Thyroid gland (tissue), 4 donors: ENCODE data around the gene CCR6. TPM values are rescaled to one million over a fixed set of nuclear protein-coding genes. Genes with fewer than 3 reads are reported as not detected.

Experiments used
- DNase-seq, 2 donors: peaks; one replicate each; pipeline ENCODE4 v3.0.0-alpha.2; 2019
- H3K27ac ChIP-seq, 3 donors: fragments of 200-600 bp; sonication (generic); 1 replicate in 2 of 3; 2 replicates in 1 of 3; pipeline ENCODE4 v1.5.1; 2016 to 2019; ENCODE audit warnings: mild to moderate bottlenecking in 1 of 3, moderate library complexity in 1 of 3
- H3K27me3 ChIP-seq: fragments of 200-600 bp; sonication (generic); one replicate; pipeline ENCODE4 v1.5.1; 2019
- H3K36me3 ChIP-seq, 2 donors: fragments of 200-600 bp; sonication (generic); one replicate each; pipeline ENCODE4 v1.5.1; 2016 to 2019
- H3K4me1 ChIP-seq, 2 donors: fragments of 200-600 bp; sonication (generic); one replicate each; pipeline ENCODE4 v1.5.1; 2017 to 2019
- H3K4me3 ChIP-seq, 3 donors: fragments of 200-600 bp; sonication (generic); replicated peaks in 1 of 3; 1 replicate in 2 of 3; 2 replicates in 1 of 3; pipeline ENCODE4 v1.5.1; 2016; ENCODE audit warnings: mild to moderate bottlenecking in 1 of 3
- H3K9me3 ChIP-seq: fragments of 200-600 bp; sonication (generic); one replicate; pipeline ENCODE4 v1.5.1; 2017
- POLR2A ChIP-seq, 2 donors: fragments of 450-650 bp; IDR thresholded peaks; one replicate each; pipeline ENCODE4 v1.6.1; 2017; ENCODE audit warnings: antibody characterized with exemption in 2 of 2, mild to moderate bottlenecking in 2 of 2, moderate library complexity in 1 of 2
- WGBS, 2 donors: methylation state at CpG; one replicate each; pipeline ENCODE4 v1.1.5; 2017; 5-methylcytosine and 5-hydroxymethylcytosine counted together
- intact Hi-C: fragments of 100-400 bp; cut with DNase I; formaldehyde crosslinking; loops from one replicate; pipeline ENCODE4 v1.15.1; 2023
- total RNA-seq, 4 donors: library from RNA; depleted of rRNA; stranded (reverse); fragments of >200 nt; gene quantifications; one replicate each; pipeline ENCODE4 v1.2.3, GENCODE V29; 2016
- TF ChIP-seq, protein P1 (sequence below), 6 experiments: fragments of 200-600 bp in 3 of 6; fragments of 450-650 bp in 3 of 6; sonication (generic) in 3 of 6; IDR thresholded peaks; one replicate each; pipeline ENCODE4 v1.5.1; 2016 to 2019; ENCODE audit warnings: antibody characterized with exemption in 6 of 6, mild to moderate bottlenecking in 2 of 6, inconsistent platforms in 1 of 6, moderate library complexity in 1 of 6

Gene CCR6
- total RNA-seq, 4 donors from 2014 or later, result 0.78 TPM; not detected in 3

GRCh38 chr6:167134448-167135328 lies 11.8 kb downstream of the CCR6 start:
- Histone ChIP-seq H3K9me3 (no peaks in the 10 kb centered on the region), H3K27ac (no peak overlapping the region), H3K36me3 (no peaks in the 10 kb centered on the region), H3K27me3 (no peaks in the 10 kb centered on the region), H3K4me3 (no peak overlapping the region), H3K4me1 (peaks cover 10 to 19% of the 10 kb centered on the region in 2 donors)
- 86 to 91% methylated on average over 23 of the region's 23 CpGs for WGBS, 2 donors
- intact Hi-C loops, result no loop called here
- no peak for DNase-seq
- no peak for TF ChIP-seq POLR2A (IDR thresholded peaks at IDR 0.05)
- TF ChIP-seq, protein P1, sequence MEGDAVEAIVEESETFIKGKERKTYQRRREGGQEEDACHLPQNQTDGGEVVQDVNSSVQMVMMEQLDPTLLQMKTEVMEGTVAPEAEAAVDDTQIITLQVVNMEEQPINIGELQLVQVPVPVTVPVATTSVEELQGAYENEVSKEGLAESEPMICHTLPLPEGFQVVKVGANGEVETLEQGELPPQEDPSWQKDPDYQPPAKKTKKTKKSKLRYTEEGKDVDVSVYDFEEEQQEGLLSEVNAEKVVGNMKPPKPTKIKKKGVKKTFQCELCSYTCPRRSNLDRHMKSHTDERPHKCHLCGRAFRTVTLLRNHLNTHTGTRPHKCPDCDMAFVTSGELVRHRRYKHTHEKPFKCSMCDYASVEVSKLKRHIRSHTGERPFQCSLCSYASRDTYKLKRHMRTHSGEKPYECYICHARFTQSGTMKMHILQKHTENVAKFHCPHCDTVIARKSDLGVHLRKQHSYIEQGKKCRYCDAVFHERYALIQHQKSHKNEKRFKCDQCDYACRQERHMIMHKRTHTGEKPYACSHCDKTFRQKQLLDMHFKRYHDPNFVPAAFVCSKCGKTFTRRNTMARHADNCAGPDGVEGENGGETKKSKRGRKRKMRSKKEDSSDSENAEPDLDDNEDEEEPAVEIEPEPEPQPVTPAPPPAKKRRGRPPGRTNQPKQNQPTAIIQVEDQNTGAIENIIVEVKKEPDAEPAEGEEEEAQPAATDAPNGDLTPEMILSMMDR (IDR thresholded peaks at IDR 0.05), result no peak

- peaks cover 1 to 3% of the 10 kb centered on the region in 2 donors for H3K4me1 ChIP-seq
- intact Hi-C loops, result no loop called here
- H3K27me3 ChIP-seq, result no peaks in the 10 kb centered on the region
- H3K9me3 ChIP-seq, result no peaks in the 10 kb centered on the region
- DNase-seq, result no peak
- H3K36me3 ChIP-seq, result no peaks in the 10 kb centered on the region
- no peak for TF ChIP-seq POLR2A (IDR thresholded peaks at IDR 0.05)
- TF ChIP-seq, protein P1 (IDR thresholded peaks at IDR 0.05), result no peak
- H3K4me3 ChIP-seq, result no peak overlapping the region
- 91 to 97% methylated on average over 13 of the region's 13 CpGs for WGBS, 2 donors
- no peak overlapping the region for H3K27ac ChIP-seq
These were observed 13.5 kb downstream of the CCR6 start for GRCh38 chr6:167136376-167136775.

DNA sequence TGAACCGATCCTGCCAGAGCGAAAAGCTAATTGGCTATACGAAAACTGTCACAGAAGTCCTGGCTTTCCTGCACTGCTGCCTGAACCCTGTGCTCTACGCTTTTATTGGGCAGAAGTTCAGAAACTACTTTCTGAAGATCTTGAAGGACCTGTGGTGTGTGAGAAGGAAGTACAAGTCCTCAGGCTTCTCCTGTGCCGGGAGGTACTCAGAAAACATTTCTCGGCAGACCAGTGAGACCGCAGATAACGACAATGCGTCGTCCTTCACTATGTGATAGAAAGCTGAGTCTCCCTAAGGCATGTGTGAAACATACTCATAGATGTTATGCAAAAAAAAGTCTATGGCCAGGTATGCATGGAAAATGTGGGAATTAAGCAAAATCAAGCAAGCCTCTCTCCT lies 14.2 kb downstream of the CCR6 start:
- Histone ChIP-seq H3K4me3 (no peak overlapping the region), H3K27me3 (no peaks in the 10 kb centered on the region), H3K27ac (no peak overlapping the region), H3K4me1 (no peaks in the 10 kb centered on the region), H3K36me3 (no peaks in the 10 kb centered on the region), H3K9me3 (no peaks in the 10 kb centered on the region)
- TF ChIP-seq, protein P1 (IDR thresholded peaks at IDR 0.05), result no peak
- TF ChIP-seq POLR2A (IDR thresholded peaks at IDR 0.05), result no peak
- intact Hi-C loops, result no loop called here
- 81 to 85% methylated on average over 10 of the region's 10 CpGs for WGBS, 2 donors
- no peak for DNase-seq

DNA sequence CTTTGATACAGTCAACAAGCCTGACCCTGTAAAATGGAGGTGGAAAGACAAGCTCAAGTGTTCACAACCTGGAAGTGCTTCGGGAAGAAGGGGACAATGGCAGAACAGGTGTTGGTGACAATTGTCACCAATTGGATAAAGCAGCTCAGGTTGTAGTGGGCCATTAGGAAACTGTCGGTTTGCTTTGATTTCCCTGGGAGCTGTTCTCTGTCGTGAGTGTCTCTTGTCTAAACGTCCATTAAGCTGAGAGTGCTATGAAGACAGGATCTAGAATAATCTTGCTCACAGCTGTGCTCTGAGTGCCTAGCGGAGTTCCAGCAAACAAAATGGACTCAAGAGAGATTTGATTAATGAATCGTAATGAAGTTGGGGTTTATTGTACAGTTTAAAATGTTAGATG lies 15.0 kb downstream of the CCR6 start:
- no peak overlapping the region for H3K4me3 ChIP-seq
- no peaks in the 10 kb centered on the region for H3K27me3 ChIP-seq
- H3K27ac ChIP-seq, result no peak overlapping the region
- no peak for TF ChIP-seq POLR2A (IDR thresholded peaks at IDR 0.05)
- H3K9me3 ChIP-seq, result no peaks in the 10 kb centered on the region
- H3K4me1 ChIP-seq, result no peaks in the 10 kb centered on the region
- intact Hi-C loops, result no loop called here
- WGBS, 2 donors, result 53% methylated on average over 6 of the region's 6 CpGs
- DNase-seq, result no peak
- no peaks in the 10 kb centered on the region for H3K36me3 ChIP-seq

DNA sequence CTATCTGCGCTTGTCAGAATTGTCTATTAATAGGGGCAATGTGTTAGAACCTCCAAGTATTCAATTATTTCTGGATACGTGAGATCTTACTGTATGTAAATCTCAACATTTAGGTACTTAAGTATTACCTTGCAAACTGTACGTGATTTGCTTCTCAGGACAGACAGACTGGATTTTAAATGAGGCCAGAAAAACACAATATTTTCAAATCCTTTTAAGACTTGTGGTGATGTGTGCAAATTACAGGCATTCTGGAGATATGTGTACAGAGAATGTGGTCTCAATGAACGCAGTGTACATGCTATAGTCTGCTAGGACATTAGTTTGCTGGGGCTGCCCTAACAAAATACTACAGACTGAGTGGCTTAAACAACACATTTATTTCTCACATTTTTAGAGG lies 16.9 kb downstream of the CCR6 start:
- Histone ChIP-seq H3K4me3 (no peak overlapping the region), H3K9me3 (no peaks in the 10 kb centered on the region), H3K4me1 (no peaks in the 10 kb centered on the region), H3K36me3 (no peaks in the 10 kb centered on the region), H3K27me3 (no peaks in the 10 kb centered on the region), H3K27ac (no peak overlapping the region)
- TF ChIP-seq, protein P1 (IDR thresholded peaks at IDR 0.05), result no peak
- no peak for TF ChIP-seq POLR2A (IDR thresholded peaks at IDR 0.05)
- 95 to 98% methylated on average over 4 of the region's 4 CpGs for WGBS, 2 donors
- intact Hi-C loops, result loop anchor here (5.0 kb wide), 3 partner anchors 142 to 367 kb away; partner anchors contain the start of gene CEP43
- DNase-seq, result no peak
